GM12801 (cell line): ENCODE results near the gene HMSD.

Experiments
- CTCF ChIP-seq: IDR thresholded peaks from one replicate; pipeline ENCODE4 v1.5.1; 2011; ENCODE audit warnings: control low read depth; ENCODE audit not compliant: insufficient read length; ENCODE audit errors: extremely low read depth

Gene HMSD

GRCh38 chr18:63936932-63937393 lies 12.1 kb upstream of the HMSD start:
- no peak for TF ChIP-seq CTCF

GRCh38 chr18:63940008-63940407 lies 9.1 kb upstream of the HMSD start:
- no peak for TF ChIP-seq CTCF

GRCh38 chr18:63947051-63947790 lies 1.9 kb upstream of the HMSD start:
- TF ChIP-seq CTCF = no peak

- TF ChIP-seq CTCF = no peak
Measured at GRCh38 chr18:63951302-63951705, 2.2 kb downstream of the HMSD start.

- no peak for TF ChIP-seq CTCF
Measured at GRCh38 chr18:63953811-63954210, 4.7 kb downstream of the HMSD start.

GRCh38 chr18:63956755-63957154 lies 7.7 kb downstream of the HMSD start:
- no peak for TF ChIP-seq CTCF

- no peak for TF ChIP-seq CTCF
Measured at GRCh38 chr18:63960891-63961290, 11.8 kb downstream of the HMSD start.
